Lower lobe of right lung (tissue), 2 donors: ENCODE results near the gene MOGAT2. TPM values are rescaled to one million over a fixed set of nuclear protein-coding genes. Genes with fewer than 3 reads are reported as not detected.
A peak's percentile ranks its signal among the peaks of the same experiment; 100 is the strongest.
"Not testable (repeated sequence)": the region's sequence is repeated elsewhere in the genome, so short reads cannot be mapped to it uniquely, and the experiment has no call there.

Experiments
- ATAC-seq, 2 donors: fragments of 200-7000 bp; cut with Tn5 transposase; one replicate each; pipeline ENCODE4 v1.9.1; 2020 to 2022; ENCODE audit warnings: mild to moderate bottlenecking in 2 of 2, moderate library complexity in 2 of 2
- DNase-seq: peaks from one replicate; pipeline ENCODE4 v3.0.0-alpha.2; 2020
- H3K27ac ChIP-seq: fragments of 200-600 bp; one replicate; pipeline ENCODE4 v1.8.0; 2022
- H3K27me3 ChIP-seq: fragments of 200-600 bp; one replicate; pipeline ENCODE4 v1.8.0; 2022; ENCODE audit warnings: low read depth
- H3K36me3 ChIP-seq: fragments of 200-600 bp; one replicate; pipeline ENCODE4 v1.8.0; 2022; ENCODE audit warnings: mild to moderate bottlenecking
- H3K4me1 ChIP-seq: fragments of 200-600 bp; one replicate; pipeline ENCODE4 v1.8.0; 2022
- H3K4me3 ChIP-seq: fragments of 200-600 bp; one replicate; pipeline ENCODE4 v1.8.0; 2022; ENCODE audit warnings: mild to moderate bottlenecking
- H3K9me3 ChIP-seq: fragments of 200-600 bp; one replicate; pipeline ENCODE4 v1.8.0; 2022
- CTCF ChIP-seq: fragments of 200-600 bp; IDR thresholded peaks from one replicate; pipeline ENCODE4 v1.8.0; 2022; ENCODE audit warnings: antibody characterized with exemption, mild to moderate bottlenecking
- intact Hi-C: fragments of 100-400 bp; cut with DNase I; formaldehyde crosslinking; loops from one replicate; pipeline ENCODE4 v1.11.0; 2022
- total RNA-seq: library from RNA; stranded (reverse); fragmentation: NEBNext Ultra II Directional; extraction: Animal tissue kit (Norgen Biotek cat#: 25700); gene quantifications from one replicate; pipeline ENCODE4 v1.2.1, GENCODE V29; 2021
- donor health status: DM: no; HTN: yes; CAD: no; lungs with severe emphysema.

MOGAT2 gene
- total RNA-seq, 1 donor from 2014 or later = not detected

- no peak for TF ChIP-seq CTCF
- intact Hi-C loops = no loop called here
- ATAC-seq (no peak), DNase-seq (no peak)
- H3K27me3 ChIP-seq = no peaks in the 10 kb centered on the region
- H3K27ac ChIP-seq = no peak overlapping the region
- H3K4me1 ChIP-seq = no peaks in the 10 kb centered on the region
- no peaks in the 10 kb centered on the region for H3K36me3 ChIP-seq
- no peak overlapping the region for H3K4me3 ChIP-seq
- no peaks in the 10 kb centered on the region for H3K9me3 ChIP-seq
Measured at GRCh38 chr11:75740681-75741080, 23.0 kb downstream of the MOGAT2 start.

DNA sequence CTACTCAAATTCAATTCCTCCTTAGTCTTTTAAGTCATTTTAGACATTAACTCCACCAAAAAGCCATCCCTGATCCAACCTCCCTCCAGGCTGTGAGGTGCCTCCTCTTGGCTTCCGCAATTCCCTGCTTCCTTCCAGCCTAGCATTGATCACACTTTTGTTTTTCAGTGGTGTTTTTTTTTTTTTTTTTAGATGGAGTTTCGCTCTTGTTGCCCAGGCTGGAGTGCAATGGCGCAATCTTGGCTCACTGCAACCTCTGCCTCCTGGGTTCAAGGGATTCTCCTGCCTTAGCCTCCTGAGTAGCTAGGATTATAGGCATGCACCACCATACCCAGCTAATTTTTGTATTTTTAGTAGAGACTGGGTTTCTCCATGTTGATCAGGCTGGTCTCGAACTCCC, 25.5 kb downstream of the MOGAT2 start:
- H3K4me1 ChIP-seq, H3K9me3 ChIP-seq, H3K36me3 ChIP-seq, H3K27ac ChIP-seq, H3K4me3 ChIP-seq, intact Hi-C loops, ATAC-seq, DNase-seq, H3K27me3 ChIP-seq: not testable (repeated sequence)

- no peak for TF ChIP-seq CTCF
- no peaks in the 10 kb centered on the region for H3K36me3 ChIP-seq
- H3K27ac ChIP-seq = no peak overlapping the region
- H3K4me1 ChIP-seq = no peaks in the 10 kb centered on the region
- no peaks in the 10 kb centered on the region for H3K9me3 ChIP-seq
- ATAC-seq (peak in 1 of 2 donors; percentile 37), DNase-seq (no peak)
- no peaks in the 10 kb centered on the region for H3K27me3 ChIP-seq
- H3K4me3 ChIP-seq = no peak overlapping the region
- intact Hi-C loops = no loop called here
Measured at GRCh38 chr11:75743711-75744563, 26.3 kb downstream of the MOGAT2 start.

- Histone ChIP-seq H3K27me3 (no peaks in the 10 kb centered on the region), H3K27ac (no peak overlapping the region), H3K4me3 (no peak overlapping the region), H3K9me3 (no peaks in the 10 kb centered on the region), H3K4me1 (no peaks in the 10 kb centered on the region), H3K36me3 (no peaks in the 10 kb centered on the region)
- intact Hi-C loops = no loop called here
- no peak for TF ChIP-seq CTCF
- DNase-seq (no peak), ATAC-seq (no peak)
Measured at GRCh38 chr11:75745807-75746206, 28.2 kb downstream of the MOGAT2 start.

GRCh38 chr11:75748729-75749273, 31.2 kb downstream of the MOGAT2 start:
- H3K36me3 ChIP-seq, H3K27ac ChIP-seq, H3K4me3 ChIP-seq, H3K4me1 ChIP-seq, H3K9me3 ChIP-seq, ATAC-seq, intact Hi-C loops, H3K27me3 ChIP-seq, DNase-seq: not testable (repeated sequence)

DNA sequence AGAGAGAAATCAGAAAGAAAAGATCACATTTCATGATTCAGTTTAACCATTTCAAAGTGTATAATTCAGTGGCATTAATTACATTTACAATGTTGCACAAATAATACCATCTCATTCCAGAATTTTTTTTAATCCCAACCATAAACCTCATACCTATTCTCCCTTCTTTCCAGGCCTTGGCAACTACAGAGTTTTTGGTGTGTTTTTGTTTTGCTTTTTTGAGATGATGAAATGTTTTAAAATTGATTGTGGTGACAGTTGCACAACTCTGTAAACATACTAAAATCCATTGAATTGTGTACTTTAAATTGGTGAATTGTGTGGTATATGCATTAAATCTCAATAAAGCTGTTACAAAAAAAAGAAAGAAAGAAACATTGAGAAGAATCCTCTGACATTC, 37.3 kb downstream of the MOGAT2 start:
- DNase-seq, ATAC-seq, intact Hi-C loops, H3K27me3 ChIP-seq, H3K36me3 ChIP-seq, H3K9me3 ChIP-seq, H3K4me1 ChIP-seq, H3K4me3 ChIP-seq, H3K27ac ChIP-seq: not testable (repeated sequence)

DNA sequence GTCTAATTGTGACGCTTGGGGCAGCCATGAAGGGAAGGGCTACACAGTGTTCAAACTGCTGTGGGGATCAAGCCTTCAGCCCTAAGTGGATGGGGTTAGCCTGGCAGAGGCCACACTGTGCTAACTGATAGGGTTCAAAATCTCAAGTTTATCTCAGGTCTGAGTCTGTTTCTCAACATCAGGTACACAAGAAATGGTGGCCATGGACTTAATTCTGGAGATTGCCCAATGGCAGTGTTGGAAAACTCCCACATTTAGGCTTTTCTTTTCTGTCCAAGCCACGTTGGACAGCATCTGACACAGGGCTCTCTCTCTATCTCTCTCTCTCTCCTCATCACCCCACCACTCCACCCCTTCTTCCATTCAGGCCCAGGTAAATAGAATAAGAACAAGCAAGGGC, 40.0 kb downstream of the MOGAT2 start:
- peaks cover 5% of the 10 kb centered on the region for H3K4me1 ChIP-seq
- H3K27me3 ChIP-seq = no peaks in the 10 kb centered on the region
- DNase-seq = no peak
- no peak overlapping the region for H3K4me3 ChIP-seq
- no peak for ATAC-seq
- no peaks in the 10 kb centered on the region for H3K36me3 ChIP-seq
- intact Hi-C loops = no loop called here
- TF ChIP-seq CTCF = no peak
- no peak overlapping the region for H3K27ac ChIP-seq
- H3K9me3 ChIP-seq = no peaks in the 10 kb centered on the region
